Stomach smooth muscle (tissue), 2 donors: ENCODE measurements around the gene ZNF415.
A peak's percentile ranks its signal among the peaks of the same experiment; 100 is the strongest.

ENCODE experiments used
- H3K27ac ChIP-seq: one replicate; pipeline ENCODE4 v1.7.0; 2013; ENCODE audit warnings: mild to moderate bottlenecking, low read length, inconsistent platforms
- H3K27me3 ChIP-seq, 2 donors: one replicate each; pipeline ENCODE4 v1.7.0; 2013; ENCODE audit warnings: low read length in 2 of 2; ENCODE audit not compliant: insufficient read depth in 2 of 2, control insufficient read depth in 1 of 2
- H3K36me3 ChIP-seq, 2 donors: one replicate each; pipeline ENCODE4 v1.7.0; 2013; ENCODE audit warnings: low read length in 2 of 2; ENCODE audit not compliant: control insufficient read depth in 2 of 2, insufficient read depth in 2 of 2
- H3K4me1 ChIP-seq: one replicate; pipeline ENCODE4 v1.7.0; 2013; ENCODE audit warnings: low read length; ENCODE audit not compliant: control insufficient read depth, insufficient read depth
- H3K4me3 ChIP-seq, 2 donors: one replicate each; pipeline ENCODE4 v1.7.0; 2013; ENCODE audit warnings: low read length in 2 of 2
- H3K9ac ChIP-seq, 2 donors: one replicate each; pipeline ENCODE4 v1.7.0; 2013; ENCODE audit warnings: low read length in 2 of 2, mild to moderate bottlenecking in 1 of 2
- H3K9me3 ChIP-seq, 2 donors: one replicate each; pipeline ENCODE4 v1.7.0; 2013; ENCODE audit warnings: low read length in 2 of 2; ENCODE audit not compliant: control insufficient read depth in 2 of 2
- donor health status: healthy.
- donor health status: Pancreatic carcinoma.

ZNF415 gene

GRCh38 chr19:53132141-53132991 is at the start of gene ZNF415:
TSS of gene ZNF415 (minus strand) at chr19:53132910. CDS start at chr19:53122676, 10,234 bp downstream.
- H3K27me3 ChIP-seq: no peaks in the 10 kb centered on the region
- H3K4me1 ChIP-seq: peaks cover 12% of the 10 kb centered on the region
- H3K36me3 ChIP-seq: peaks cover 0 to 3% of the 10 kb centered on the region in 2 donors
- H3K9ac ChIP-seq: peak within 1 kb of the TSS; percentile 76 to 82
- H3K4me3 ChIP-seq: peak within 1 kb of the TSS; percentile 75 to 84
- no peaks in the 10 kb centered on the region for H3K9me3 ChIP-seq
- peak within 1 kb of the TSS; percentile 55 for H3K27ac ChIP-seq

GRCh38 chr19:53182202-53182601 is 49.5 kb upstream of the ZNF415 start:
- no peak overlapping the region for H3K4me3 ChIP-seq
- no peaks in the 10 kb centered on the region for H3K4me1 ChIP-seq
- H3K27me3 ChIP-seq: no peaks in the 10 kb centered on the region
- no peaks in the 10 kb centered on the region for H3K9me3 ChIP-seq
- H3K27ac ChIP-seq: no peak overlapping the region
- no peak overlapping the region for H3K9ac ChIP-seq
- peaks cover 11 to 14% of the 10 kb centered on the region in 2 donors for H3K36me3 ChIP-seq

- Histone ChIP-seq H3K27me3 (no peaks in the 10 kb centered on the region), H3K4me3 (no peak overlapping the region), H3K9me3 (no peaks in the 10 kb centered on the region), H3K9ac (no peak overlapping the region), H3K27ac (no peak overlapping the region), H3K4me1 (no peaks in the 10 kb centered on the region), H3K36me3 (peaks cover 11 to 15% of the 10 kb centered on the region in 2 donors)
These were observed 45.3 kb upstream of the ZNF415 start for GRCh38 chr19:53177986-53178385.

GRCh38 chr19:53172889-53173288 is 40.2 kb upstream of the ZNF415 start:
- H3K4me1 ChIP-seq: no peaks in the 10 kb centered on the region
- no peak overlapping the region for H3K27ac ChIP-seq
- no peaks in the 10 kb centered on the region for H3K27me3 ChIP-seq
- peaks cover 0 to 5% of the 10 kb centered on the region in 2 donors for H3K36me3 ChIP-seq
- no peaks in the 10 kb centered on the region for H3K9me3 ChIP-seq
- H3K4me3 ChIP-seq: no peak overlapping the region
- H3K9ac ChIP-seq: no peak overlapping the region

GRCh38 chr19:53165691-53166091 is 33.0 kb upstream of the ZNF415 start:
- H3K4me3 ChIP-seq: peak overlapping the region in 1 of 2 donors; percentile 25
- H3K9me3 ChIP-seq: peaks cover 3 to 19% of the 10 kb centered on the region in 2 donors

GRCh38 chr19:53161123-53161522 is 28.4 kb upstream of the ZNF415 start:
- no peak overlapping the region for H3K27ac ChIP-seq
- peaks cover 3 to 15% of the 10 kb centered on the region in 2 donors for H3K9me3 ChIP-seq

More at GRCh38 chr19:53165691-53166091, 33.0 kb upstream of the ZNF415 start:
- no peak overlapping the region for H3K27ac ChIP-seq
- H3K9ac ChIP-seq: no peak overlapping the region
- H3K4me1 ChIP-seq: no peaks in the 10 kb centered on the region
- peaks cover 2 to 19% of the 10 kb centered on the region in 2 donors for H3K36me3 ChIP-seq
- no peaks in the 10 kb centered on the region for H3K27me3 ChIP-seq

GRCh38 chr19:53160350-53160749 is 27.6 kb upstream of the ZNF415 start:
- Histone ChIP-seq H3K36me3 (peaks cover under 1 to 7% of the 10 kb centered on the region in 2 donors), H3K9me3 (peaks cover 3 to 7% of the 10 kb centered on the region in 2 donors), H3K4me3 (no peak overlapping the region), H3K27me3 (no peaks in the 10 kb centered on the region), H3K27ac (no peak overlapping the region), H3K4me1 (peaks cover 10% of the 10 kb centered on the region), H3K9ac (no peak overlapping the region)

More at GRCh38 chr19:53161123-53161522, 28.4 kb upstream of the ZNF415 start:
- Histone ChIP-seq H3K4me3 (no peak overlapping the region), H3K36me3 (peaks cover 2 to 15% of the 10 kb centered on the region in 2 donors), H3K27me3 (no peaks in the 10 kb centered on the region), H3K4me1 (peaks cover 10% of the 10 kb centered on the region), H3K9ac (no peak overlapping the region)

- no peaks in the 10 kb centered on the region for H3K27me3 ChIP-seq
- peak overlapping the region; percentile 68 to 71 for H3K9ac ChIP-seq
- H3K9me3 ChIP-seq: no peaks in the 10 kb centered on the region
- peaks cover 10% of the 10 kb centered on the region for H3K4me1 ChIP-seq
- H3K27ac ChIP-seq: peak overlapping the region; percentile 46
- H3K36me3 ChIP-seq: peaks cover 6 to 8% of the 10 kb centered on the region in 2 donors
- peak overlapping the region; percentile 59 to 78 for H3K4me3 ChIP-seq
These were observed 25.5 kb upstream of the ZNF415 start for GRCh38 chr19:53158119-53158656.

- peak overlapping the region; percentile 46 for H3K27ac ChIP-seq
- peak overlapping the region; percentile 68 to 71 for H3K9ac ChIP-seq
- H3K27me3 ChIP-seq: no peaks in the 10 kb centered on the region
- H3K4me3 ChIP-seq: peak overlapping the region; percentile 59 to 78
- H3K9me3 ChIP-seq: no peaks in the 10 kb centered on the region
- H3K36me3 ChIP-seq: peaks cover 8% of the 10 kb centered on the region in 2 donors
- H3K4me1 ChIP-seq: peaks cover 10% of the 10 kb centered on the region
These were observed 24.9 kb upstream of the ZNF415 start for GRCh38 chr19:53157626-53158025.

- Histone ChIP-seq H3K4me3 (peak overlapping the region; percentile 8 to 59), H3K36me3 (peaks cover 8% of the 10 kb centered on the region in 2 donors), H3K4me1 (peaks cover 10% of the 10 kb centered on the region), H3K9me3 (no peaks in the 10 kb centered on the region), H3K27me3 (no peaks in the 10 kb centered on the region), H3K27ac (no peak overlapping the region), H3K9ac (no peak overlapping the region)
These were observed 24.1 kb upstream of the ZNF415 start for GRCh38 chr19:53156850-53157249.
